HuH-7 (cell line): ENCODE measurements around the gene STK32B.
"Not testable (repeated sequence)": the region's sequence is repeated elsewhere in the genome, so short reads cannot be mapped to it uniquely, and the experiment has no call there.

ENCODE experiments used
- DNase-seq: peaks from one replicate; pipeline ENCODE4 v3.0.0; 2011; ENCODE audit warnings: low spot score

The STK32B gene

DNA sequence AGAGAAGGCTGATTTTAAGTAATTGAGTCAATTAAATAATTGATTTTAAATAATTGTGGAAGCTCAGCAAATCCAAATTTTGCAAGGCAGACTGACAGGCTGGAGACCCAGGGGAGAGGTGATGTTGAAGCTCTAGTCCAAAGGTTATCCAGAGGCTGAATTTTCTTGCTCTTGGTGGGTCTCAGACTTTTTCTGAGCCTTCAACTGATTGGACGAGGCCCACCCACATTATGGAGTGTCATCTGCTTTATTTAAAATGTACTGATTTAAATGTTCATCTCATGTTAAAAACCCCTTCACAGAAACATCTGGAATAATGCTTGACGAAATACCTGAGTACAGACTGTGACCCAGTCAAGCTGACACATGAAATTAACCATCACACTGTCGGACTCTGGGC lies 20.4 kb upstream of the STK32B start:
- no peak for DNase-seq

DNA sequence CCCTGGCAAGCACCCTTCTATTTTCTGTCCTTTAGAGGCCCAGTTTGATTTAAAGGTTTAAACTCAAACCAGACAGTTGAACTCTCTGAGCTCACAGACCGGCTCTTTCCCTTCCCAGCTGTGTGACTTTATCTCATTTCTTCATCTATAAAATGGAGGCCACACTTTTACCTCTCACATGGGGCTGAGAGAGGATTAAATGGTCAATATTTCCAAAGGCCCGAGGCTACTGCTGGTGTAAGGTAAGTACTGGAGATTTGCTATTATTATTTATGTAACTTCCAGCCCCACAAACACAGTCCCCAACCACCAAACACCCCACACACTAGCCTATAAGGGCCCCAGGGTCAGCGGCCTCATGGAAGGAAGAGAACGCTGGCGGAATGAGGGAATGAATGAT lies 18.5 kb upstream of the STK32B start:
- no peak for DNase-seq

DNA sequence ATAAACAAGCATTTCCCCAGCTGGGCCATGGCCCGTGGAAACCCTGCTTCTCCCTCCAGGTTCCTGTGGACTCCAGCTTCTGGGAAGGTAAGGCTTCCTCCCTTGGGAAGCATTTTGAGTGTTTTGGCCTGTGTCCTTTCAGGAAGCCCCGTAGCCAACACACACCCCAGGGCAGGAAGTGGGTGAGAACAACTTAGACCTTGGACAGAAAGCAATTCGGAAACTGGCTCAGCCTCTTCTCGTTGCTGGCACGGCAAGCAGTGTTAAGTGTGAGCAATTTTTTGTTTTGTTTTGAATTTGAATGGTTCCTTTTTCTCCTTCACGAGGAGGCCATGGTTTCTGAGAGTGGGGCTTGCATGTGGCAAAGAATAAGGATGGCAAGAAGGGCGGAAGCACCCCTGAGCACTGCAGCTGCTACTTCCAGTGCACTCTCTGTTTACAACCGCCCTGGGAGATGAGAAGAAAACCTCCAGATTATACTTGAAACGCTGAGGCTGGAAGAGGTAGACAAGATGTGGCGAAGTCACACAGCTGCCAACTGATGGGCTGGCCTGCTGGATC lies 17.9 kb upstream of the STK32B start:
- DNase-seq, result no peak

- no peak for DNase-seq
These were observed 17.1 kb upstream of the STK32B start for GRCh38 chr4:5034206-5034605.

DNA sequence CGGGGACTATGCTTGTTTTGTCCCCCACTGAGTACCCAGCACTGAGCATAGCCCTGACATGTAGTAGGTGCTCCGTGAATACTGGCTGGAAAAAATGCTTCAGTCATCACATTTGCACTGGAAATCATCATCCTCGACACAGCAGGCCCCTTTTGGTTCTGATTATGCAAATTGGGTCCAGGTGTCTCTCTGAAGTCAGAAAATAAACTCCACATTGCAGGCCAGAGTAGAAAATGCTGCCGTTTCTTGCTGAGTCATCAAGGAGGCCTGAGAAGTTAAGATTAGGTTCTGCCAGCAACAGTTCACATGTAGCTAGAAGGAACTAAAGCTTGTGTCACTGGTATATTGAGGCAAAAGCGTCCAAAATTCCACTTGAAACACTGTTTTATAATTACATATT lies 15.0 kb upstream of the STK32B start:
- no peak for DNase-seq

GRCh38 chr4:5037553-5038551 lies 13.4 kb upstream of the STK32B start:
- no peak for DNase-seq

DNA sequence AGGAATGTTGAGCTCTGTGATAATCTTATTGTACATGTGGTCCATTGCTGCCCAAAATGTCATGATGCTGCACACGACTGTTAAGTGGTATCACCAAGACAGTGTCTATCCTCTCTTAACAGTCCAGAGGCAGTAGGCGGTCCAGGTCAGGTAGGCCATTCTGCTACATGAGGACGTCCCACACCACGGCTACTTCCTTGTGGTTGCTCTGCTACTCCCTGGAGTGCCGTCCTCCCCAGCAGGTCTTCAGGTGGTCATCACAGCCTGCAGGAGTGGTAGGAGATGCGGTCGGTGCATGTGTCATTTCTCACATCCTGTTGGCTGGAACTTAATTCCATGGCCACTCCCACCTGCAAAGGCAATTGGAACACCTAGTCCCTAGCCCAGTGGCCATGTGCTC lies 11.5 kb upstream of the STK32B start:
- no peak for DNase-seq

GRCh38 chr4:5040856-5041620 lies 10.2 kb upstream of the STK32B start:
- no peak for DNase-seq

GRCh38 chr4:5041699-5042098 lies 9.6 kb upstream of the STK32B start:
- no peak for DNase-seq

- DNase-seq, result no peak
These were observed 7.7 kb upstream of the STK32B start for GRCh38 chr4:5043579-5043978.

GRCh38 chr4:5044341-5044740 lies 6.9 kb upstream of the STK32B start:
- no peak for DNase-seq

GRCh38 chr4:5045097-5045496 lies 6.2 kb upstream of the STK32B start:
- DNase-seq, result no peak

DNA sequence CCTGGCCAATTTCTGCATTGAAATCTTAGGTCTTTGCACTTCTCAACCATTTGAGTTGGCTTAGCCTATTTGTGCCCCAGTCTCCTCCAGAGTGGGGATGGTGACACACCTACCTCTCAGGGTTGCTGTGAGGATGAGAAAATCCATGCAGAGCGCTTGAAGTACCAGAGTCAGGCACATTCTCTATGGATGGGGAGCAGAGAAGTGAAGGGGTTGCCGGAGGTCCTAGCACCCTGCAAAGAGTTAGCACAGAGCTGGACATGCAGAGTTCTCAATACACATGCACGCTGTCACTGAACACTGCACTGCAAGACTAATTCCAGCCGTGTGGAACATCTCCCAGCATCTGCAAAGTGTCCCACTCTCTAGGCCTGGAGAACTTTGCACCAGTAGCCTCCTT lies 2.6 kb upstream of the STK32B start:
- DNase-seq, result no peak

DNA sequence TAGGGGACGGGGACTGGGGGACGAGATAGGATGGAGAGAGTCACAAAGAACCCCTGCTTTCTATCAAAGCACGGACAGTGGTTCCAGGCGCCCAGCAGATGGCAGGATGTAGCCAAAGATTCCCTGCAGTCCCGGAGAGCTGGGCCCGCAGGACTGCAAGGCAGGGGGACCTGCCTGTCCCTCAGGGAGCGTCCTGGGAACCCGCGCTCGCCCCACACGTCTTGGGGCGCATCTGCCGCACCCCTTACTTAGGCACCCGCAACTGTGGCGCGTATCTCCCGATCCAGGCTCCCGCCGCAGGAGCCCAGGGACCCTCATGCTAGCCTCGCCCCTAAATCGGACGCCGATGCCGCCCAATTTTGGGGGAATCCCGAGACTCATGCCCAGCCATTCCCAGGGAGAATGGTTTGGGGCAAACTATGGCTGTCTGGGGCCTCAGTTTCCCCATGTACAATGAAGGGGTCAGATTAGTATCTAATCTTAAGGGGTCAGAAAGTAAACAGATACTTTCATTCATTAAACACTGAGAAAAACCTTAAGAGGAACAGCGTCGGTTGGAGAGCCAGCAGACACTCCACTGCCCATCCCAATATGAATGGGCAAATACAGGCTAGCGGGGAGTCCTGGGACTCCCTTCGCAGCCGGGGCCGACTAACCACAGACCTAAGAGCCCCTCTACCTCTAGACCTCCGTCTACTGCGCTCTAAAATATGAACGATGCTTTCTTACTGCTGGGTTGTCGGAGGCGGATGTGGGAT lies 581 bp upstream of the STK32B start:
- DNase-seq, result peak; percentile 61

GRCh38 chr4:5052204-5052702 lies 973 bp downstream of the STK32B start:
- DNase-seq, result no peak

- DNase-seq, result no peak
These were observed 1.6 kb downstream of the STK32B start for GRCh38 chr4:5052726-5053425.

GRCh38 chr4:5054532-5054931 lies 3.3 kb downstream of the STK32B start:
- DNase-seq, result no peak

GRCh38 chr4:5055411-5055810 lies 4.1 kb downstream of the STK32B start:
- DNase-seq, result no peak

GRCh38 chr4:5066101-5066500 lies 14.8 kb downstream of the STK32B start:
- no peak for DNase-seq

DNA sequence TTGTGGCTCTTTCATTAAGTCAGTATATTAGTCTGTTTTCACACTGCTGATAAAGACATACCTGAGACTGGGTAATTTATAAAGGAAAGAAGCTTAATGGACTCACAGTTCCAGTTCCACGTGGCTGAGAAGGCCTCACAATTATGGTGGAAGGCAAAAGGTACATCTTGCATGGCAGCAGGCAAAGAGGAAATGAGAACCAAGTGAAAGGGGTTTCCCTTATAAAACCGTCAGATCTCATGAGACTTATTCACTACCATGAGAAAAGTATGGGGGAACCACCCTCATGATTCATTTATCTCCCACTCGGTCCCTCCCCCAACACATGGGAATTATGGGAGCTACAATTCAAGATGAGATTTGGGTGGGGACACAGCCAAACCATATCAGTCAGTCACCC lies 15.7 kb downstream of the STK32B start:
- DNase-seq, result not testable (repeated sequence)

- no peak for DNase-seq
These were observed 16.6 kb downstream of the STK32B start for GRCh38 chr4:5067908-5068307.
